ENCODE measurements around the gene SPACA9. TPM values are rescaled to one million over a fixed set of nuclear protein-coding genes. Genes with fewer than 3 reads are reported as not detected.

The SPACA9 gene
- total RNA-seq, 1 donor from 2014 or later: 4.4 TPM

DNA sequence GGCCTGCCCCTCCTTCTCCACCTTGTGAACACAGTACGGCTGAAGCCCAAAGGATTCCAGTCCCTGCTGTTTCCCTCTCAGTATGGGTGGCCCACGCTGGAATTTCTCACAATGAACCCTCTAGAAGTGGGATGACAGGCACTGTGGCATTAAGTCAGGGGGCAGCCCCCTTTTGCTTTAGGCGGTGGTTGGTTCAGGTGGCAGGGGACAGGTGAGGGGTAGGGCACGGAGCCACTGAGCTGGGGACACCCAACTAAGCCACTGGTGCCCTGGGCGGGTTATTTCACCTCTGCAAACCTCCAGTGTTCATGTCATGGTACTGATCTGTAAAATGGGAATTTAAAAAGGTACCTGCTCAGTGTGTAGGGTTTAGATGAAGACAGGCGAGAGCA is 7.6 kb downstream of the SPACA9 start:
- DNase-seq: no peak
- ATAC-seq: no peak
- intact Hi-C loops (cut with micrococcal nuclease): no loop called here

GRCh38 chr9:132887181-132888120 is 8.8 kb downstream of the SPACA9 start:
- no peak for ATAC-seq
- no peak for DNase-seq
- intact Hi-C loops (cut with micrococcal nuclease): no loop called here

- DNase-seq: no peak
- intact Hi-C loops (cut with micrococcal nuclease): no loop called here
Measured at GRCh38 chr9:132888151-132888550, 9.5 kb downstream of the SPACA9 start.

DNA sequence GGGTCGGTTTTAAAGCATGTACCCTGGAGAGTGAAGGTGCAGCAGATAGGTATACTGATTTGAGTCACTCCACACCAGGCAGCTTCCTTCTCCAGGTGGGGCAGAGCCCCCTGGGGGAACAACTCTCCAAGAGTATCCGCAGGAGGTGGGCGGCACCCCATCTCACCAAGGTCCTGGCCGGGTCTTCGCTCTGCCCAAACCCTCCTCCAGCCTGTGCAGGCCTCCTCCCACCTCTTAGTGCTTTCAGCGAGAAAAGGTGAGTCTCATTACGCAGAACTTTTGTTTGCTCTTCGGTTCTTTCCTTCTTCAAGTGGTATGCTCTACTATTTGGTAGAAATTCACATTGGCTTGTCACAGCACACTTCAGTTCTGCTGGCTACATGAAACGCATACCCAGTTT is 13.7 kb downstream of the SPACA9 start:
- ATAC-seq (no peak), DNase-seq (no peak)
- intact Hi-C loops (cut with micrococcal nuclease): no loop called here

More at GRCh38 chr9:132888151-132888550, 9.5 kb downstream of the SPACA9 start:
- no peak for ATAC-seq

DNA sequence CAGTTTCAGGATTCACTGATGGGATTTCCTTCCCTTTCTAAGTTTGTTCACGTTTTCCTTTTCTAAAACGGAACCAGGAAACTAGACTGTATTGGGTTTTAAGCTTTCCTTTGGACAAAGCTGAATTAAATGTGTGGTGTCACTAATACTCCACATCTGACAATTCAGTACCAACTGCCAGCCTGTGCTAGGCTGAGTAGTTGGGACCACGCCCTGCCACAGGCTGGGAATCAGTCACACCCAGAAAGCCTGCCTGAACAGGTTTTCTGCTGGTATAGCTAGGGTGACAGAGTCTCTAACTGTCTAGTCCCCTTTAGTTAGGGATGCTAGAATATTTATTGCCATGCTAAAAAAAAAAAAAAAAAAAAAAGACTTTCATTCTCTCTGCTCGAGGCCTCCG is 15.6 kb downstream of the SPACA9 start:
- intact Hi-C loops (cut with micrococcal nuclease): no loop called here

DNA sequence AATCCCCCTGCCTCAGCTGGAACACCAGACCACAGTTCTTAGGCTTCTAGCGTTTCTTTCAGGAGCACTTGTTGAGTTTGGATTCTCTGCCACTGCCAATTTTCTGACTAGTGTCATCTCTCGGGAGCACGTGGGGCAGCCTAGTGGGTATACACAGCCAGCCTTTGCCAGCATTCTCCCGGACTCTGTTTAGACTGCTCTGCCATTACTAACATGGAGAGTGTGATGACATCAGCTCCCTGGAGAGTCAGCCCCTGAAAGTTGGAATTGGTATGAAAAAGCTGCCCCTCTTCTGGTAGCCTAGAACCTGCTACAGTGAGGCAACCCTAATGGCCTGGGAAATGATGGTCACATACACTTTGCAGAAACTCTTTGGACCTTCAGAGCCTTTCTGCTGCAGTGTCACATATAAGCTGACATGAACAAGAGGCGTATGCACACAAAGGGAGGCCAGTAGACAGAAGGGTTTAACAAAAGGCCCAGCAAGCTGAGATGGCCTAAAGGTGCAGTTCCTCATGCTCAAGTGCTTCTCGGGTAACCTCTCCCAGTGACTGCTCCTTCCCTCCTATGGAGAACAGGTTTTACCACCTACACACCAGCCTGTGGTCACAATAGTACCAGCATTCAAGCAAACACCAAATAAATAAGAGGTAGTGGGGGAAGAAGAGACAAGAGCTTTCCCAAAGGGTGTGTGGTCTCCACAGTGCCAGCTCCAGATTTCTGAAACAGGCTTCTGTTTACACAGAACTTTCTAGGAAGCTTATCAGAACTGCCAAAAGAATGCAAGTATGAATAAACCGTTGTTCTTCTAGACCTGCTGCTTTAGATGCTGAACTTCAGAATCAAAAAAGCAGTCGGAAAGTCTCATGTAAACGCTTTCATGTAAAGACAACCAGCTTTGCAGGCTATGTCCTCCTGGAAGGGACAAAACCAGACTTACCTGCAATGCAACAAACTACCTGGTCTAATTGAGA is 16.5 kb downstream of the SPACA9 start:
- intact Hi-C loops (cut with micrococcal nuclease): no loop called here
- ATAC-seq (no peak), DNase-seq (no peak)

More for the DNA sequence above, 15.6 kb downstream of the SPACA9 start:
- DNase-seq: no peak
- ATAC-seq: no peak

- DNase-seq (no peak), ATAC-seq (no peak)
- intact Hi-C loops (cut with micrococcal nuclease): no loop called here
Measured at GRCh38 chr9:132896264-132896663, 17.6 kb downstream of the SPACA9 start.

DNA sequence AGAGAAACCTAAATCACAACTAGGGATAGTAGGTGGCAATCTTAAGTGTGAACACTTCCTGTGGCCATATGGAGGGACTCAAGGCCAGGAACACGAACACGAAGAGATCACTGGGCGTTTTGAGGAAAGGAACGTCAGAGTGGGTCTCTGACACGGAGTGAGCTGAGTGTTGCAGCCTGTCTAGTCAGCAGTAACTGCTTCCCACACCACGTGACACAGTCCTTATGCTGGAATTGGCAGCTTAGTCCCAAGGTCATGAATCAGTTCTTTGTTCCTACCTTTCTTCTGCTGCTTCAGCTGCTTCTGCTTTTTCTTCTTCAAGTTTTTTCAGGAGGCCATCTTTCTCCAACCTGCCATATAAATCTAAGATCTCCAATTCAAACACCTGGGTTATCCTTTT is 18.2 kb downstream of the SPACA9 start:
- no peak for DNase-seq
- peak; percentile 78 for ATAC-seq
- intact Hi-C loops (cut with micrococcal nuclease): no loop called here

GRCh38 chr9:132898051-132898450 is 19.4 kb downstream of the SPACA9 start:
- DNase-seq (no peak), ATAC-seq (no peak)
- intact Hi-C loops (cut with micrococcal nuclease): no loop called here

DNA sequence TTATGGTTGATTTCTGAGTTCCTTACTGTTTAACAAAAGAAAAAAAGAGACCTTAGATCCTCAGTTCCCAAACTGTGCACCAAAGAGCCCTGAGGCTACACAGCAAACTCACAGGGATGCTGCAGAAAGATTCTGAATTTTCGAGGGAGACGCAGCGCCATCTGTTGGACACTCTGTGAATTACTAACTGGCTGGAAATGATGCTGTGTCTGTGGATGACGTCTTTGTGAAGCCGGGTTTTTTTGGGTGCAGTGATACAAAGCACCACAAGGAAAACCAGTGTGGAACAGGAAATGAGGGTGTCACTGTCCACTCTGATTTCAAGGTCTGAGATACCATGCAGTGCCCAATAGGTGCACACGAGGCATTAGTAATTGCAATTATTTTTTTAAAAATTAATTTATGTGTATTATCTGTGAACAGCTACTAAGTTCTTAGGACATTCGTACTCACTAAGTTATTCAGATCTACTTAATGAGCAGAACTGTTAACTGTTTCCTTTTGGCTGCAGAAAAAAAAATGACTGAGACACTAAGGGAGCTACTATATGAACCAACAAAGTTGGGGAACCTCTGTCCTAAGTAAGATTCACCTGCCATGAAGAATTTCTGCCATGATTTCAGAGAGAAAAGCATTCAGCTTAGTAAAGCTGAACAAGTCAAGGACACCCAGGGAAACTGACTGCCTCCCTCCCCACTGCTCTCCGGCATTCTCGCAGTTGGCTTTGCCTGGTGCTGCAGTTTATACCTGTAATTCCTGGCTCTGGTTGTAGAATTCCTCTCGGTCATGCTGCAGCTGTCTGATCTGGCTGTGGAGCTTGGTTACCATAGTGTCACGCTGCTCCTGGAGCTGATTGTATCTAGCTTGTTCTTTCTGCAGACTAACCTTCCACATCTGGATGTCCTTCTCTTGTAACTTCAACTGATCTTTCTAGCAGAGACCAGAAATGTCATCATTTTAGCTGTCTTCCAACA is 23.4 kb downstream of the SPACA9 start:
- ATAC-seq: peak; percentile 63
- intact Hi-C loops (cut with micrococcal nuclease): no loop called here
- DNase-seq: peak; percentile 53

- ATAC-seq (no peak), DNase-seq (no peak)
- intact Hi-C loops (cut with micrococcal nuclease): no loop called here
Measured at GRCh38 chr9:132903574-132904492, 25.1 kb downstream of the SPACA9 start.

GRCh38 chr9:132905726-132906125 is 27.0 kb downstream of the SPACA9 start:
- DNase-seq: no peak
- intact Hi-C loops (cut with micrococcal nuclease): no loop called here
- ATAC-seq: no peak

DNA sequence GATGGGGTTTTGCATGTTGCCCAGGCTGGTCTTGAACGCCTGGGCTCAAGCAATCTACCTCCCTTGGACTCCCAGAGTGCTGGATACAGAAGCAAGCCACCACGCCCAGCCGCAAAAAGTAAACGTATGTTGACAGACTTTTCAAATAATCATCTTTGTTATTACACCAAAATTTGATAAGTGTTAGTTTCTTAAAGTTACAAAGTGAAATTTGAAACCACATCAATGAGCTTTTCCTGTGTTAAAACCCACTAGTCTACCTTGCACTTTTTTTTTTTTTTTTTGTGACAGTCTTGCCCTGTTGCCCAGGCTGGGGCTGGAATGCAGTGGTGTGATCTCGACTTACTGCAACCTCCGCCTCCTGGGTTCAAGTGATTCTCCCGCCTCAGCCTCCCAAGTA is 29.9 kb downstream of the SPACA9 start:
- intact Hi-C loops (cut with micrococcal nuclease): no loop called here
- no peak for DNase-seq
- ATAC-seq: no peak

DNA sequence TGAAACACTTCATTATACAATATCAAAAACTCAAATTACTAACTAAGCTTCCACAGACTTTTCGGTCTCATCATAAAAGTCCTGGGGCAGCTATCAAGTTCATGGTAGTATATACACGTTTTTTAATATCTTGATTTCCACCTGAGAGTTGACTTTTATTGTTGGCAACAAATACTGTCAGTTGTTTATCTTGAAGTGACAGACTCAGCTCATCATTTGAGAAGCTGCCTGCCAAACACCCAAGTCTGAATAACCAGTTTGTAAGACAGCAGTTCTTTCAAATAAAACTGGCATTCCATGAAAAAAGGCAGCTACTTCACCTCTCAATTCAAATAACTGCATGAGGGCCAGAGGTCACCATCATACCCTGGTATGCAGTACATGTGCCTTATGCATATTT is 30.6 kb downstream of the SPACA9 start:
- DNase-seq (no peak), ATAC-seq (no peak)
- intact Hi-C loops (cut with micrococcal nuclease): no loop called here

DNA sequence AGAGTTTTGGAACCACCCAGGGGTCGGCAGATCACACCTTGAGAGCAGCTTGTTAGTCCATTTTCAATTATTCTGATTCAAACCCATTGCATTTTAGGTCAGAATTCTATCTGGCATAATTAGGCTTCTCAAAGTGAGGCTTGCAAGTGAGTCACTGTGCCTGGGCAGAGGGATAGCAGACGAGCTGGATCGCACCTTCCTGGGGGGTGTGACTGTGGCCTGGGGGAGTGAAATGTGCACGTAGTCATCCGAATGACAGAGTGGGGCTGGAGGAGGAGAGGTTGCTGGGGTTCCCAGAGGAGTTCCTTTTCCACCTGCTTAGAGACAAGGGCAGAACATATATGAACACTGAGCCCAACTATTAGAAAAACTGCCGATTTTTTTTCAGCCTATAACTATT is 31.7 kb downstream of the SPACA9 start:
- no peak for DNase-seq
- intact Hi-C loops (cut with micrococcal nuclease): no loop called here
- no peak for ATAC-seq

DNA sequence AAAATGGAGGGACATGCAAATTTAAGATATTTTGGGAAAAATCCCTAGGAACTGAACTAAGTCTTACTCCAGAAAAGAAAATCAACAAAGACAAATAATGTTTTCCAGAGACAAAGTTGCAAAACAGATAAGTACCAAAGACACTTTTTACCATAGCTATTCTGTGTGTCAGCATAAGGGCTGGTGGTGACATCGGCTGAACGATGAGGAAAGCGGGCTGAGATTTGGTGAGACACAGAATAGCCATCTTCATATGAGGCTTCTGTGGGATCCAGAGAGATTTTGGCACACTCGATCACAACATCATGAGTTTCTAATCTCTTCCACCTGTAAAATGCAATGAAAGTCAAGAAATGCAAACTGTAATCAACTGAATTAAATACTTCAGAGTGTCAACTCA is 33.4 kb downstream of the SPACA9 start:
- intact Hi-C loops (cut with micrococcal nuclease): no loop called here
- DNase-seq: no peak
- no peak for ATAC-seq

DNA sequence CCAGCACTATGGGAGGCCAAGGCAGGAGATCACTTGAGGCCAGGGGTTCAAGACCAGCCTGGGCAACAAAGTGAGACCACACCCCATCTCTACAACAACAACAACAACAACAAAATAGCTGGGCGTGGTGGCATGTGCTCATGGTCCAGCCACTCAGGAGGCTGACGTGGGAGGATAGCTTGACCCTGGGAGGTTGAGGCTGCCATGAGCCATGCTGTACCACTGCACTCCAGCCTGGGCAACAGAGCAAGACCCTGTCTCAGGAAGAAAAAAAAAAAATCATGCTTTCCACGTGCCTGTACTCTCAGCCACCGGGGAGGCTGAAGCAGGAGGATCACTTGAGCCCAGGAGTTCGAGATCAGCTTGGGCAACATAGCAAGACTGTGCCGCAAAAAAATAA is 36.2 kb downstream of the SPACA9 start:
- DNase-seq: no peak
- ATAC-seq: no peak
- intact Hi-C loops (cut with micrococcal nuclease): no loop called here

Data from left ventricle myocardium superior (tissue), 1 donor.